H9 (cell line): ENCODE data around the gene KLRC4. TPM values are rescaled to one million over a fixed set of nuclear protein-coding genes. Genes with fewer than 3 reads are reported as not detected.
"Not testable (repeated sequence)": the region's sequence is repeated elsewhere in the genome, so short reads cannot be mapped to it uniquely, and the experiment has no call there.

Experiments
- DNase-seq: peaks from one replicate; pipeline ENCODE4 v3.0.0-alpha.2; 2017
- H2AFZ ChIP-seq: one replicate; pipeline ENCODE4 v1.6.1; 2013; ENCODE audit warnings: mild to moderate bottlenecking, low read length, control low read depth, moderate library complexity
- H2AK5ac ChIP-seq: 2 replicates; pipeline ENCODE4 v1.6.1; 2013; ENCODE audit warnings: low read length, control low read depth, mixed read lengths; ENCODE audit not compliant: insufficient read length
- H2BK120ac ChIP-seq: one replicate; pipeline ENCODE4 v1.6.1; 2013; ENCODE audit warnings: low read depth, mild to moderate bottlenecking, low read length, control low read depth, inconsistent platforms; ENCODE audit not compliant: poor library complexity, severe bottlenecking
- H2BK12ac ChIP-seq: 2 replicates; pipeline ENCODE4 v1.6.1; 2013; ENCODE audit warnings: low read length, control low read depth, mixed read lengths, low read depth; ENCODE audit not compliant: insufficient read length
- H2BK15ac ChIP-seq: 2 replicates; pipeline ENCODE4 v1.6.1; 2013; ENCODE audit warnings: low read depth, low read length, control low read depth
- H2BK20ac ChIP-seq: one replicate; pipeline ENCODE4 v1.6.1; 2013; ENCODE audit warnings: low read depth, mild to moderate bottlenecking, low read length, control low read depth, inconsistent platforms; ENCODE audit not compliant: poor library complexity, severe bottlenecking
- H2BK5ac ChIP-seq: 2 replicates; pipeline ENCODE4 v1.6.1; 2013; ENCODE audit warnings: low read length, control low read depth, mixed read lengths; ENCODE audit not compliant: insufficient read length
- H3K14ac ChIP-seq: 2 replicates; pipeline ENCODE4 v1.6.1; 2013; ENCODE audit warnings: low read length, control low read depth; ENCODE audit not compliant: insufficient read depth
- H3K18ac ChIP-seq: 2 replicates; pipeline ENCODE4 v1.6.1; 2013; ENCODE audit warnings: low read depth, mild to moderate bottlenecking, mixed read lengths, low read length, control low read depth; ENCODE audit not compliant: insufficient read length
- H3K23ac ChIP-seq: 2 replicates; pipeline ENCODE4 v1.6.1; 2013; ENCODE audit warnings: low read length, control low read depth, mixed read lengths, low read depth; ENCODE audit not compliant: insufficient read length
- H3K23me2 ChIP-seq: 2 replicates; pipeline ENCODE4 v1.6.1; 2013; ENCODE audit warnings: low read depth, mild to moderate bottlenecking, mixed read lengths, low read length, control low read depth; ENCODE audit not compliant: insufficient read length, poor library complexity, severe bottlenecking
- H3K27ac ChIP-seq: 2 replicates; pipeline ENCODE4 v1.5.1; 2013; ENCODE audit warnings: low read length, control low read depth, mixed read lengths, low read depth; ENCODE audit not compliant: insufficient read length
- H3K27me3 ChIP-seq: 2 replicates; pipeline ENCODE4 v1.6.1; 2013; ENCODE audit warnings: low read length, control low read depth, inconsistent platforms; ENCODE audit not compliant: insufficient read depth
- H3K4ac ChIP-seq: 2 replicates; pipeline ENCODE4 v1.6.1; 2013; ENCODE audit warnings: low read depth, mild to moderate bottlenecking, control low read depth, inconsistent platforms, low read length, moderate library complexity
- H3K4me1 ChIP-seq: 2 replicates; pipeline ENCODE4 v1.6.1; 2013; ENCODE audit warnings: low read length, control low read depth, inconsistent platforms; ENCODE audit not compliant: insufficient read depth
- H3K4me2 ChIP-seq: 2 replicates; pipeline ENCODE4 v1.6.1; 2013; ENCODE audit warnings: low read length, control low read depth, mixed read lengths; ENCODE audit not compliant: insufficient read length, insufficient read depth
- H3K56ac ChIP-seq: 2 replicates; pipeline ENCODE4 v1.6.1; 2013; ENCODE audit warnings: low read depth, mild to moderate bottlenecking, mixed read lengths, low read length, control low read depth; ENCODE audit not compliant: insufficient read length
- H3K79me1 ChIP-seq: 2 replicates; pipeline ENCODE4 v1.6.1; 2013; ENCODE audit warnings: low read depth, mild to moderate bottlenecking, moderate library complexity, low read length, control low read depth, inconsistent platforms; ENCODE audit not compliant: insufficient read depth, poor library complexity, severe bottlenecking
- H3K79me2 ChIP-seq: 2 replicates; pipeline ENCODE4 v1.6.1; 2013; ENCODE audit warnings: low read length, control low read depth, inconsistent platforms; ENCODE audit not compliant: insufficient read depth
- H3K9ac ChIP-seq: 2 replicates; pipeline ENCODE4 v1.6.1; 2013; ENCODE audit warnings: low read length, control low read depth, mixed read lengths; ENCODE audit not compliant: insufficient read length; ENCODE audit errors: extremely low read depth
- H3K9me3 ChIP-seq: one replicate; pipeline ENCODE4 v1.6.1; 2013; ENCODE audit warnings: low read depth, low read length, inconsistent platforms; ENCODE audit not compliant: control insufficient read depth
- H3T11ph ChIP-seq: one replicate; pipeline ENCODE4 v1.6.1; 2013; ENCODE audit warnings: mild to moderate bottlenecking, low read length, control low read depth, inconsistent platforms
- H4K20me1 ChIP-seq: one replicate; pipeline ENCODE4 v1.6.1; 2013; ENCODE audit not compliant: control insufficient read depth, insufficient read length, insufficient read depth
- H4K5ac ChIP-seq: 2 replicates; pipeline ENCODE4 v1.6.1; 2013; ENCODE audit warnings: low read depth, mild to moderate bottlenecking, mixed read lengths, low read length, control low read depth; ENCODE audit not compliant: insufficient read length
- H4K8ac ChIP-seq: replicated peaks from 2 replicates; pipeline ENCODE4 v1.6.1; 2013; ENCODE audit warnings: low read length, control low read depth, mixed read lengths, low read depth; ENCODE audit not compliant: insufficient read length
- H4K91ac ChIP-seq: 2 replicates; pipeline ENCODE4 v1.6.1; 2013; ENCODE audit warnings: low read depth, mild to moderate bottlenecking, moderate library complexity, mixed read lengths, low read length, control low read depth; ENCODE audit not compliant: insufficient read length
- H3K27ac Mint-ChIP-seq, 3 experiments: 2 replicates in 2 of 3; 3 replicates in 1 of 3; pipeline ENCODE4 v1.8.0; 2020 to 2021; ENCODE audit warnings: mixed read lengths in 3 of 3, mild to moderate bottlenecking in 1 of 3, moderate library complexity in 1 of 3
- H3K27me3 Mint-ChIP-seq: 2 replicates; pipeline ENCODE4 v1.8.0; 2021; ENCODE audit warnings: low read depth, mild to moderate bottlenecking, moderate library complexity, mixed read lengths
- H3K36me3 Mint-ChIP-seq, 3 experiments: 2 replicates in 2 of 3; 3 replicates in 1 of 3; pipeline ENCODE4 v1.8.0; 2020 to 2021; ENCODE audit warnings: low read depth in 3 of 3, mixed read lengths in 3 of 3; ENCODE audit not compliant: insufficient read depth in 1 of 3
- H3K4me1 Mint-ChIP-seq, 2 experiments: 2 replicates each; pipeline ENCODE4 v1.8.0; 2020; ENCODE audit warnings: mixed read lengths in 2 of 2
- H3K4me3 Mint-ChIP-seq, 2 experiments: 2 replicates in 1 of 2; 3 replicates in 1 of 2; pipeline ENCODE4 v1.8.0; 2020 to 2021; ENCODE audit warnings: mild to moderate bottlenecking in 2 of 2, mixed read lengths in 2 of 2, moderate library complexity in 1 of 2
- H3K9me3 Mint-ChIP-seq, 2 experiments: 2 replicates in 1 of 2; 3 replicates in 1 of 2; pipeline ENCODE4 v1.8.0; 2020; ENCODE audit warnings: mild to moderate bottlenecking in 2 of 2, mixed read lengths in 2 of 2, moderate library complexity in 1 of 2
- WGBS: extraction: QIAGEN DNeasy Blood & Tissue Kit; methylation state at CpG from one replicate; pipeline ENCODE4 v1.1.7; 2013; ENCODE audit warnings: missing lambda C conversion rate, low lambda C conversion rate, mixed read lengths; ENCODE audit not compliant: insufficient read length; ENCODE audit errors: extremely low coverage; 5-methylcytosine and 5-hydroxymethylcytosine counted together
- total RNA-seq: library from RNA; stranded (reverse); gene quantifications from 2 replicates; pipeline ENCODE4 v1.2.1, GENCODE V29; 2021
- TF ChIP-seq, protein P1 (sequence below): fragments of 200-600 bp; sonication (generic); conservative IDR thresholded peaks from 3 replicates; pipeline ENCODE4 v1.8.0; 2021; ENCODE audit warnings: antibody characterized with exemption, mild to moderate bottlenecking

The KLRC4 gene
- total RNA-seq, 1 experiment from 2014 or later: not detected

DNA sequence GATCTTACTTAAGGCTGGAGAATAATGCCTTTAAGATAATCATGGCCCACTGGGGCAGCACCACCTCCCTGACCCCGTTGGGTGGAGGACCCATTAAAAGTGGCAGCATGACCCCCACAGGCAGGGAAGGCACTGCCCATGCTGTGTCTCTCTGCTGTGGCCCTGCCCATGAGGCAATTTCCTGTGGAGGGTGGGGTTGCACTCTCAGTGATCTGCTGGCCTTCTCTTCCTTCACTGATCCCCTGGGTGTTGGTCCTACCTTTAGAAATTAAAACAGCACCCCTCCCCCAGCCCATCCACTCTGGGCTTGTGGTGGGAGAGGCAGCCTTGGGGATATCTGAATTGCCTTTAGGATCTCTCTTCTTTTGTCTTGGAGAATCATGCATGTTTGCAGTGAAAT is 37.0 kb downstream of the KLRC4 start:
- H3K4me3 Mint-ChIP-seq: no peak overlapping the region
- Histone ChIP-seq H2BK5ac (no peak overlapping the region), H3K56ac (no peak overlapping the region), H3K4me1 (peaks cover 5% of the 10 kb centered on the region; the same call in 1 of the 2 replicates), H3K14ac (no peak overlapping the region), H3K27me3 (no peaks in the 10 kb centered on the region), H3T11ph (no peak overlapping the region), H4K5ac (no peak overlapping the region), H3K4me2 (no peak overlapping the region), H2AK5ac (no peak overlapping the region), H2BK20ac (no peak overlapping the region), H2AFZ (no peak overlapping the region), H3K79me1 (no peaks in the 10 kb centered on the region), H4K8ac (no peak overlapping the region), H2BK120ac (no peak overlapping the region), H4K20me1 (no peaks in the 10 kb centered on the region), H2BK15ac (no peak overlapping the region), H3K27ac (no peak overlapping the region), H4K91ac (no peak overlapping the region), H3K9ac (no peak overlapping the region), H3K79me2 (no peaks in the 10 kb centered on the region), H3K9me3 (no peaks in the 10 kb centered on the region), H3K23me2 (no peaks in the 10 kb centered on the region), H2BK12ac (no peak overlapping the region), H3K4ac (no peak overlapping the region), H3K18ac (no peak overlapping the region), H3K23ac (no peak overlapping the region)
- no peak overlapping the region; a peak in 1 of 7 replicates for H3K27ac Mint-ChIP-seq
- no peaks in the 10 kb centered on the region for H3K27me3 Mint-ChIP-seq
- DNase-seq: no peak
- H3K9me3 Mint-ChIP-seq: peaks cover 4 to 7% of the 10 kb centered on the region in 2 experiments; a peak in 3 of 5 replicates
- TF ChIP-seq, protein P1, sequence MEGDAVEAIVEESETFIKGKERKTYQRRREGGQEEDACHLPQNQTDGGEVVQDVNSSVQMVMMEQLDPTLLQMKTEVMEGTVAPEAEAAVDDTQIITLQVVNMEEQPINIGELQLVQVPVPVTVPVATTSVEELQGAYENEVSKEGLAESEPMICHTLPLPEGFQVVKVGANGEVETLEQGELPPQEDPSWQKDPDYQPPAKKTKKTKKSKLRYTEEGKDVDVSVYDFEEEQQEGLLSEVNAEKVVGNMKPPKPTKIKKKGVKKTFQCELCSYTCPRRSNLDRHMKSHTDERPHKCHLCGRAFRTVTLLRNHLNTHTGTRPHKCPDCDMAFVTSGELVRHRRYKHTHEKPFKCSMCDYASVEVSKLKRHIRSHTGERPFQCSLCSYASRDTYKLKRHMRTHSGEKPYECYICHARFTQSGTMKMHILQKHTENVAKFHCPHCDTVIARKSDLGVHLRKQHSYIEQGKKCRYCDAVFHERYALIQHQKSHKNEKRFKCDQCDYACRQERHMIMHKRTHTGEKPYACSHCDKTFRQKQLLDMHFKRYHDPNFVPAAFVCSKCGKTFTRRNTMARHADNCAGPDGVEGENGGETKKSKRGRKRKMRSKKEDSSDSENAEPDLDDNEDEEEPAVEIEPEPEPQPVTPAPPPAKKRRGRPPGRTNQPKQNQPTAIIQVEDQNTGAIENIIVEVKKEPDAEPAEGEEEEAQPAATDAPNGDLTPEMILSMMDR: no peak
- H3K36me3 Mint-ChIP-seq: peaks cover 0 to 6% (median 5%) of the 10 kb centered on the region in 3 experiments; a peak in 4 of 7 replicates
- peaks cover 35 to 40% of the 10 kb centered on the region in 2 experiments for H3K4me1 Mint-ChIP-seq
- no CpG with 5 or more reads among the region's 1 CpG for WGBS

DNA sequence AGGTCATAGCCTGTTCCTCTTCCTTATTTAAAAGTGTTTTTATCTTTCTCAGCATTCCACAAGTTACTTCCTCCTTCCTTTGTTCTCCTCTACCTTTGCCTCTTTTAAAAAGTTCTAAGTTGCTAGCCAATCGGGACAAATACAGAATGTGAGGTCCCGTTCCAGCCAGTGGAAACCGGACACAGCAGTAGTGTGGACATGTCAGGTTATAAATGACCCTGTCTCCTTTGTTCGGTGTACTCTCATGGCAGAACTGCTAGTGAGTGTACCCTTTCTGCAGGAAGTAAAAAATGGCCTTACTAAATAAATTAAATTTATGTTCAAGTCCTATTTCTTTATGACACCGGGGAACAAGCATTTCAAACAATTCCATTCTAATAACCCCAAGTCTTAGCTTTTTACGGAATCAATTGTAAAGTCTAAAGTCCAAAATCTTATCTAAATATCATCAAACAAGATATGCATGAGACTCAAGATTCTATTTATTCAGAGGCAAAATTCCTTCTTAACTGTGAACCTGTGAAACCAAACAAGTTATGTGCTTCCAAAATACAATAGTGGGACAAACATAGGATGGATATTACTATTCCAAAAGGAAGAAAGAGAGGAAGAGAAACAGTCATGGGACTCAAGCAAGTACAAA is 37.5 kb downstream of the KLRC4 start:
- Mint-ChIP-seq H3K4me1 (peaks cover 35 to 40% of the 10 kb centered on the region in 2 experiments), H3K27ac (peak overlapping the region in 1 of 3 experiments; percentile 73; a peak in 1 of 7 replicates)
- not testable (repeated sequence) for H2AFZ ChIP-seq

More for the DNA sequence above, 37.5 kb downstream of the KLRC4 start:
- H2BK12ac ChIP-seq, H3K18ac ChIP-seq, DNase-seq, H3K9me3 Mint-ChIP-seq, H3T11ph ChIP-seq, H2BK5ac ChIP-seq, H3K14ac ChIP-seq, H2BK120ac ChIP-seq, H4K5ac ChIP-seq, H3K56ac ChIP-seq, H3K79me1 ChIP-seq, H4K91ac ChIP-seq, H3K27ac ChIP-seq, H3K4me2 ChIP-seq, H3K9me3 ChIP-seq, H2BK20ac ChIP-seq, H3K27me3 Mint-ChIP-seq, H3K4me1 ChIP-seq, H2BK15ac ChIP-seq, H3K23ac ChIP-seq, H4K8ac ChIP-seq, H3K27me3 ChIP-seq, H4K20me1 ChIP-seq, H2AK5ac ChIP-seq, H3K9ac ChIP-seq, H3K36me3 Mint-ChIP-seq, H3K4me3 Mint-ChIP-seq, H3K4ac ChIP-seq, H3K23me2 ChIP-seq, H3K79me2 ChIP-seq: not testable (repeated sequence)
- no CpG with 5 or more reads among the region's 6 CpGs for WGBS
